GM04503 (cell line): ENCODE results near the gene RABGAP1L.

Source experiments
- DNase-seq: peaks from one replicate; pipeline ENCODE4 v3.0.0-alpha.2; 2012; ENCODE audit warnings: low read depth

Gene RABGAP1L

DNA sequence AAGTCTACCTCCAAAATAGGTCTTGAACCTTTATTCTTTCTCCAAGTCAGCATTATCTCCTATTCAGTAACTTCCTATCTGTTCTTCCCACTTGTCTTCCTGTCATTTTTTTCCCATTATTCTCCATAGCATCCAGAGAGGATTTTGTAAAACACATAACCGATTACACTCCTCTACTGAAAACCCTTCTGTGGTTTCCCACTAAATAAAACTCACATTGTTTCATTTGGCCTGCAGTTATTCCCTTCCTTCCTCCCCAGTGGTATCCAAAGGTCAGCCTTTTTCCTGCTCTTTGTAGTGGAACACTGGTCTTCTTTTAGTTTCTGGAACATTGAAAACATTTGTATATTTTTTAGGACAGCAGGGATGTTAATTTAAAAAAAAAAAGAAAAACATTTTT lies 554.5 kb downstream of the RABGAP1L start:
- no peak for DNase-seq

DNA sequence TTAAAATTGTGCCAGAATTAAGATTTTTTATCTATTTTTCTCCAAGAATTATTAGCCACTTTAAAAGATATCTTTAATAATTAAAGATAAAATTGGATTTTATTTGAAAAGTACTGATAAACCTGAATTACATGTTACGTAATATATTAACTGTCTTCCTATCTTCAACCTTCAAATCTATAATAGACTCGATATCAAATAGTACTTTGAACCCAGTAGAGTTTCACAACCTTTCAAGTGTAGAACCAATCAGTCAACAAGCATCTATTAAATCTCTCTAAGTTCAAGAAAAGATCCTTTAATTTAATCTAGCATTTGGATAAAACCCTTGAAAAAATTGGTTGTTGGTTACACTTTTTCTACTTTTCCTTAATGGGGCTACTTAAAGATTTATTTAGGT lies 559.9 kb downstream of the RABGAP1L start:
- DNase-seq = no peak

GRCh38 chr1:174720618-174721017 lies 561.3 kb downstream of the RABGAP1L start:
- no peak for DNase-seq

- no peak for DNase-seq
These were observed 561.9 kb downstream of the RABGAP1L start for GRCh38 chr1:174721246-174721645.

GRCh38 chr1:174723816-174724215 lies 564.5 kb downstream of the RABGAP1L start:
- no peak for DNase-seq

DNA sequence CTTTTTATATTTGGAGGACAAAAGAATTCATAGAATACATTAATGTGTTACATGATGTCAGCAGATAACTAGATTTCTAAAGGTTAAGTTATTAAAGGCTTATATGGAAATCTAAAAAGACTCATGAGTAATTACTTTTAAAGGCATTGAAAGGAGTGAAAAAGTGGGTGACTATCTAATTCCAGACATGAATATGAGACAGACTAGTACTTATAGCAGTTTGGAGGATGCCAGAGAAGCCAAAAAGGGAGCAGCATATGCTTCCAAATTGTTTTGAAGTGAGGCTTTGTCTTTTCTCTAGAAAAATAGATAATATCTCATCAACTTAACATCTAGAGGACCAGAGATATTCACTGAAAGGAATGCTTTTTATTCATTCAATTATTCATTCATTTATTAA lies 564.9 kb downstream of the RABGAP1L start:
- DNase-seq = no peak

- no peak for DNase-seq
These were observed 567.0 kb downstream of the RABGAP1L start for GRCh38 chr1:174726167-174726879.

DNA sequence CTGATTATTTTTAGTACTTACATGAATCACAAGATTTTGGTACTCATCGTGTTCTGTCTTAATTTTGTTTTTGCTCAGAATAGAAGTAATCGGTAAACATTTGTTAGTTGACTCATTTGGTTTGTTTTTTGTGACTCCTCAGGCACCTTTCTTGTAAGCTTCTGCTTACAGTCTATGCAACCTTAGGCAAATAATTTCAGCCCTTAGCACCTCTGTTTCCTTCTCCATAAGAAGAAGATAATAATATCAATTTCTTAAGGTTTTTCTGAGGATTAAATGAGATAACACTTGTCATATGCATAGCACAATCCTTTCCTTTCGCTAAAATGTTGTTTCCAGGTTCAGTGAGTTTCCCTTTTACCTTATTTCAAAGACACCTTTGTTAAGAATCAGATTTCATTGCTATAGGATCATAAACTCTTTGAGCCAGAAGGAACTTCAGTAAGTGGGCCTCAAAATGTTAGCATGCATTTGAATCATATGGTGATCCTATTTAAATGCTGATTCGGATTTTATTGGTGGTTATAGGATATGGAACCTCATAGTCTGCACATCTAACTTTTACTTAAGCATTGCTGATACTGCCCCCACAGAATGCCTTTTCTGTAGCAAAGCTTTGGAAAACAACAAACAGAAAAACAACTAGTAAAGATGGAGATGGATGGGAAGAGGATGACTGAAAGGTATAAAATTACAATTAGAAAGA lies 567.7 kb downstream of the RABGAP1L start:
- DNase-seq = no peak

DNA sequence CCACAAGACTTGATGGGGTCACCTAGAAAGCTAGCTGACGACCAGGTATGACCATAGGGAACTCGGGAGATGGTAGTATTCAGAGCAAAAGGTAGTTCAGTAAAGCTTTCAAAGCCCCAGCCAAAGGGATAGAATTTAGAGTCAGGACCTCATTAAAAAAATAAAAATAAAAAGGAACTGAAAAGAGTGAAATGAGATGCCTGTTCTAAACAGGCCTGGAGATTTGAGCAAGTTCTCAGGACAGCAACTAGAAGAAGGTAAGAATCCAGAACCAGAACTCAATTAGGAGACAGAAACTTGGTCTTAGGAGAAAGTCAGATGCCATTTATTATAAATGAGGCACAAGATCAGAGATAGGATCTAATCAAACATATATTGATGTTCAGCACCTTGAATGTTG lies 575.0 kb downstream of the RABGAP1L start:
- no peak for DNase-seq

DNA sequence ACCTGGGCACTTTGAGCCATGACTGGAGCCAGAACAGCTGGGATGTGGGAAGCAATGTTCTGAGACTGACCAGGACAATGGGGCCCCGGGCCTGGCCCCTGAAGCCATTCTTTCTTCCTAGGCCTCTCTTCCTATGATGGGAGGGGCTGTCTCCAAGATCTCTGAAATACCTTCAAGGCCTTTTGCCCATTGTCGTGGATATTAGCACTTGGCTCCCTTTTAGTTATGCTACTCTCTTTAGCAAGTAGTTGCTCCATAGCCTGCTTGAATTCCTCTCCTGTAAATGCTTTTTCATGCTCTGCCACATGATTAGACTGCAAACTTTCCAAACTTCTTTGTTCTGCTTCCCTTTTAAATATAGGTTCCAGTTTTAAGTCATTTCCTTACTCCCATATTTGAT lies 577.5 kb downstream of the RABGAP1L start:
- DNase-seq = no peak

DNA sequence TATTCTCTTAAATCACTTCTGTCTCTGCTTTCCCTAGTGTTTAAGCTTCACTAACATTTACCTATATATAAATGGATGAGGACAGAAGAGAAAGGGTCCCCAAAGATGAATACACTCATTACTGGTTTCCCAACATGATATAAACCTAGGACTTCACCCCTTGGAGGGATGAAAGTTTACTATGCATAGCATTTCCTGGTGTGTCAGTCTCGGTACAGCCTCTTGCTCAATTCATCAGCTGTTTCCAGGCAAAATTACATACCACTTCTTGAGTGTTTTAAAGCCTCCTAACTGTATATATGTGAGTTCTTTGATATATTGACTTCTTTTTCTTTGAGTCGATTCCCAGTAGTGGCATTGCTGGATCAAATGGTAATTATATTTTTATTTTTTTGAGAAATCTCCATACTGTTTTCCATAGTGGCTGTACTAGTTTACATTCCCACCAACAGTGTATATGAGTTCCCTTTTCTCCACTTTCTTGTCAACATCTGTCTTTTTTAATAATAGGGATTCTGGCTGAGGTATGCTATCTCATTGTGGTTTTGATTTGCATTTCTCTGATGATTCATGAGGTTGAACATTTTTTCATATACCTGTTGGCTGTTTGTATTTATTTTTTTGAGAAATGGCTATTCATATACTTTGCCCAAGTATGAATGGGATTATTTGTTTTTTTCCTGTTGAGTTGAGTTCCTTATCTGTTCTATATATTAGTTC lies 581.1 kb downstream of the RABGAP1L start:
- no peak for DNase-seq

GRCh38 chr1:174742805-174743653 lies 583.7 kb downstream of the RABGAP1L start:
- DNase-seq = no peak

GRCh38 chr1:174743654-174744561 lies 584.6 kb downstream of the RABGAP1L start:
- DNase-seq = no peak

DNA sequence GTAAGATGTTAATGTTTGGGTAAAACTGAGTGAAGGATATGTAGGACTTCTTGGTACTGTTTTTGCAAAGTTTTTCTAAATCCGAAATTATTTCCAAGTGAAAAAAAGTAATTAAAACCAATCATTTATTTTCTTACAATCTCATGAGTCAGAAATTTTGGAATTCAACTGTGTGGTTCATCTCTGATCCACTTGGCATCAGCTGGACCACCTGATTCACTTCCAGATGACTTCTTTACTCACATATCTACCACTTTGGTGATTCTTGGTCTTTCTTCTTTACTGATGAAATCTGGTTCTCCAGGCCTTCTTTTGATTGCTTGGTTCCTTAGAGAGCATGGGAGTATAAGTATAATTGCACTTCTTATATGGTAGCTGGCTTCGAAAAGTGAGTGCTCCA lies 585.6 kb downstream of the RABGAP1L start:
- no peak for DNase-seq

GRCh38 chr1:174746024-174746808 lies 586.9 kb downstream of the RABGAP1L start:
- no peak for DNase-seq

GRCh38 chr1:174747613-174748012 lies 588.3 kb downstream of the RABGAP1L start:
- DNase-seq = no peak

DNA sequence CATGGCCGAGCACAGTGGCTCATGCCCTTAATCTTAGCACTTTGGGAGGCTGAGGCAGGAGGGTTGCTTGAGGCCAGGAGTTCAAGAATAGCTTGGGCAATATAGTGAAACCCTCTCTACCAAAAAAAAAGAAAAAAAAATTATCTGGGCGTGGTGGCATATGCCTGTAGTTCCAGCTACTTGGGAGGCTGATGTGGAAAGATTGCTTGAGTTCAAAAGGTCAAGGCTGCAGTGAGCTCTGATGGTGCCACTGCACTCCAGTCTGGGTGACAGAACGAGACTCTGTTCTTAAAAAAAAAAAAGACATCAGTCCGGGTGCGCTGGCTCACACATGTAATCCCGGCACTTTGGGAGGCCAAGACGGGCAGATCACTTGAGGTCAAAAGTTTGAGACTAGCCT lies 589.3 kb downstream of the RABGAP1L start:
- no peak for DNase-seq

GRCh38 chr1:174753131-174753530 lies 593.8 kb downstream of the RABGAP1L start:
- no peak for DNase-seq

- no peak for DNase-seq
These were observed 602.0 kb downstream of the RABGAP1L start for GRCh38 chr1:174761335-174761734.

- no peak for DNase-seq
These were observed 602.7 kb downstream of the RABGAP1L start for GRCh38 chr1:174761901-174762585.
